HepG2 (cell line): ENCODE results near the gene IL6ST. TPM values are rescaled to one million over a fixed set of nuclear protein-coding genes. Genes with fewer than 3 reads are reported as not detected.

Source experiments
- ATAD3A ChIP-seq: sonication (generic); formaldehyde crosslinking; IDR thresholded peaks from 2 replicates; pipeline ENCODE4 v1.4.0; 2020; ENCODE audit warnings: missing genetic modification reagents
- EHMT2 ChIP-seq: fragments of 200-600 bp; sonication (generic); IDR thresholded peaks from 2 replicates; pipeline ENCODE4 v1.7.0; 2017; ENCODE audit warnings: antibody characterized with exemption, low read depth, low read length, borderline replicate concordance
- HOXA5 ChIP-seq: sonication (generic); formaldehyde crosslinking; IDR thresholded peaks from 2 replicates; pipeline ENCODE4 v1.4.0; 2020; ENCODE audit warnings: missing genetic modification reagents
- JDP2 ChIP-seq: sonication (generic); formaldehyde crosslinking; IDR thresholded peaks from 2 replicates; pipeline ENCODE4 v1.8.1; 2022; ENCODE audit warnings: missing genetic modification reagents, borderline replicate concordance
- MTA1 ChIP-seq: sonication (generic); formaldehyde crosslinking; IDR thresholded peaks from 2 replicates; pipeline ENCODE4 v1.4.0; 2020; ENCODE audit warnings: missing genetic modification reagents, mild to moderate bottlenecking, borderline replicate concordance
- NFKB2 ChIP-seq: sonication (generic); formaldehyde crosslinking; IDR thresholded peaks from 2 replicates; pipeline ENCODE4 v1.4.0; 2020; ENCODE audit warnings: missing genetic modification reagents, borderline replicate concordance
- NRL ChIP-seq: sonication (generic); formaldehyde crosslinking; IDR thresholded peaks from 2 replicates; pipeline ENCODE4 v1.5.0; 2020; ENCODE audit warnings: missing genetic modification reagents, mild to moderate bottlenecking, moderate library complexity, borderline replicate concordance
- PLSCR1 ChIP-seq: sonication (generic); formaldehyde crosslinking; IDR thresholded peaks from 2 replicates; pipeline ENCODE4 v1.5.0; 2020; ENCODE audit warnings: missing genetic modification reagents, mild to moderate bottlenecking, borderline replicate concordance
- POLR2AphosphoS2 ChIP-seq: IDR thresholded peaks from 2 replicates; pipeline ENCODE4 v1.6.1; 2011; ENCODE audit warnings: low read depth, low read length, improper control_type of control experiment
- RARA ChIP-seq: IDR thresholded peaks from 2 replicates; pipeline ENCODE4 v1.6.1; 2016; ENCODE audit warnings: missing genetic modification reagents, missing compliant biosample characterization
- SAP130 ChIP-seq: IDR thresholded peaks from 2 replicates; pipeline ENCODE4 v1.6.1; 2016; ENCODE audit warnings: low read depth
- STAG1 ChIP-seq: sonication (generic); formaldehyde crosslinking; IDR thresholded peaks from 2 replicates; pipeline ENCODE4 v1.4.0; 2020; ENCODE audit warnings: missing genetic modification reagents
- TARDBP ChIP-seq: sonication (generic); formaldehyde crosslinking; IDR thresholded peaks from 2 replicates; pipeline ENCODE4 v1.8.0; 2022; ENCODE audit warnings: mild to moderate bottlenecking, missing genetic modification reagents
- TBL1XR1 ChIP-seq: fragments of 150-350 bp; IDR thresholded peaks from 2 replicates; pipeline ENCODE4 v1.6.1; 2014; ENCODE audit warnings: borderline replicate concordance, low read length; ENCODE audit not compliant: partially characterized antibody
- TMF1 ChIP-seq: sonication (generic); formaldehyde crosslinking; IDR thresholded peaks from 2 replicates; pipeline ENCODE4 v1.8.1; 2022; ENCODE audit warnings: low read depth, missing genetic modification reagents
- ZNF180 ChIP-seq: sonication (generic); formaldehyde crosslinking; IDR thresholded peaks from 2 replicates; pipeline ENCODE4 v1.4.0; 2020; ENCODE audit warnings: low read depth, missing genetic modification reagents, borderline replicate concordance
- ZNF318 ChIP-seq: sonication (generic); formaldehyde crosslinking; IDR thresholded peaks from 2 replicates; pipeline ENCODE4 v1.4.0; 2020; ENCODE audit warnings: mild to moderate bottlenecking, missing genetic modification reagents
- ZNF441 ChIP-seq: sonication (generic); formaldehyde crosslinking; IDR thresholded peaks from 2 replicates; pipeline ENCODE4 v1.7.0; 2021; ENCODE audit warnings: missing genetic modification reagents, borderline replicate concordance
- polyA plus RNA-seq, 8 experiments: library from polyadenylated mRNA; depleted of rRNA in 3 of 8; stranded (reverse) in 7 of 8; unstranded in 1 of 8; fragments of >200 nt; fragmentation: Illumina TruSeq in 4 of 8; extraction: Trizol in 4 of 8; gene quantifications; 2 replicates each; pipeline versions ENCODE4 v1.2.1 to v1.2.3, GENCODE V29; 2011 to 2016; ENCODE audit warnings: low read depth in 4 of 8, missing spikeins in 1 of 8, mixed read lengths in 1 of 8; ENCODE audit not compliant: insufficient read depth in 1 of 8
- total RNA-seq, 5 experiments: library from RNA; depleted of rRNA; stranded (reverse); fragments of >200 nt; fragmentation: Illumina TruSeq; extraction: Trizol; gene quantifications; 2 replicates each; pipeline ENCODE4 v1.2.3, GENCODE V29; 2016; ENCODE audit warnings: low read depth in 1 of 5
- TF ChIP-seq, protein P1 (sequence below): sonication (generic); formaldehyde crosslinking; IDR thresholded peaks from 2 replicates; pipeline ENCODE4 v1.4.0; 2020; ENCODE audit warnings: missing genetic modification reagents, borderline replicate concordance
- TF ChIP-seq, protein P2 (sequence below): sonication (generic); formaldehyde crosslinking; IDR thresholded peaks from 2 replicates; pipeline ENCODE4 v1.8.1; 2023; ENCODE audit warnings: missing genetic modification reagents, mild to moderate bottlenecking, borderline replicate concordance

Gene IL6ST
- total and polyA plus RNA-seq, 2 of the 13 experiments (the other 11 are each of a cell fraction or from before 2014, with no cell fraction given) = 66.6 to 166 TPM

GRCh38 chr5:56025151-56025885 is 30.6 kb upstream of the IL6ST start (continued):
- TF ChIP-seq, protein P1, sequence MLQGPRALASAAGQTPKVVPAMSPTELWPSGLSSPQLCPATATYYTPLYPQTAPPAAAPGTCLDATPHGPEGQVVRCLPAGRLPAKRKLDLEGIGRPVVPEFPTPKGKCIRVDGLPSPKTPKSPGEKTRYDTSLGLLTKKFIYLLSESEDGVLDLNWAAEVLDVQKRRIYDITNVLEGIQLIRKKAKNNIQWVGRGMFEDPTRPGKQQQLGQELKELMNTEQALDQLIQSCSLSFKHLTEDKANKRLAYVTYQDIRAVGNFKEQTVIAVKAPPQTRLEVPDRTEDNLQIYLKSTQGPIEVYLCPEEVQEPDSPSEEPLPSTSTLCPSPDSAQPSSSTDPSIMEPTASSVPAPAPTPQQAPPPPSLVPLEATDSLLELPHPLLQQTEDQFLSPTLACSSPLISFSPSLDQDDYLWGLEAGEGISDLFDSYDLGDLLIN (CRISPR knock-in tag) = no peak
- peak; percentile 72 for TF ChIP-seq SAP130 (CRISPR knock-in tag)
- peak; percentile 43 for TF ChIP-seq TBL1XR1
- TF ChIP-seq ZNF318 (CRISPR knock-in tag) = no peak
- TF ChIP-seq POLR2AphosphoS2 = no peak
- no peak for TF ChIP-seq PLSCR1 (CRISPR knock-in tag)
- no peak for TF ChIP-seq HOXA5
- TF ChIP-seq ZNF180 = no peak
- no peak for TF ChIP-seq TARDBP (CRISPR knock-in tag)
- TF ChIP-seq NFKB2 (CRISPR knock-in tag) = no peak
- TF ChIP-seq, protein P2, sequence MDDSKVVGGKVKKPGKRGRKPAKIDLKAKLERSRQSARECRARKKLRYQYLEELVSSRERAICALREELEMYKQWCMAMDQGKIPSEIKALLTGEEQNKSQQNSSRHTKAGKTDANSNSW (CRISPR knock-in tag) = no peak
- no peak for TF ChIP-seq JDP2 (CRISPR knock-in tag)
- peak; percentile 84 for TF ChIP-seq RARA (CRISPR knock-in tag)
- no peak for TF ChIP-seq NRL
- TF ChIP-seq MTA1 (CRISPR knock-in tag) = no peak
- TF ChIP-seq TMF1 (CRISPR knock-in tag) = no peak
- peak; percentile 22; the same call in 1 of the 2 replicates for TF ChIP-seq STAG1 (CRISPR knock-in tag)
- no peak for TF ChIP-seq ZNF441 (CRISPR knock-in tag)
- no peak; the same call in 1 of the 2 replicates for TF ChIP-seq EHMT2
- TF ChIP-seq ATAD3A = no peak
